Upper lobe of left lung (tissue), 4 donors: ENCODE measurements around the gene CACNA1A.

Source experiments
- EP300 ChIP-seq, 4 donors: sonication (generic); formaldehyde crosslinking; IDR thresholded peaks; one replicate each; pipeline ENCODE4 v1.5.1; 2017; ENCODE audit warnings: antibody characterized with exemption in 4 of 4, control low read depth in 2 of 4
- POLR2A ChIP-seq, 4 donors: fragments of 450-650 bp; IDR thresholded peaks; one replicate each; pipeline ENCODE4 v1.5.1; 2016 to 2017; ENCODE audit warnings: antibody characterized with exemption in 4 of 4, mild to moderate bottlenecking in 2 of 4
- POLR2AphosphoS5 ChIP-seq, 2 donors: sonication (generic); formaldehyde crosslinking; IDR thresholded peaks; one replicate each; pipeline ENCODE4 v1.5.1; 2017; ENCODE audit warnings: antibody characterized with exemption in 2 of 2
- TF ChIP-seq, protein P1 (sequence below), 6 experiments: fragments of 450-650 bp in 4 of 6; fragments of 200-600 bp in 2 of 6; sonication (generic) in 2 of 6; IDR thresholded peaks; one replicate each; pipeline ENCODE4 v1.5.1; 2016 to 2019; ENCODE audit warnings: antibody characterized with exemption in 6 of 6

DNA sequence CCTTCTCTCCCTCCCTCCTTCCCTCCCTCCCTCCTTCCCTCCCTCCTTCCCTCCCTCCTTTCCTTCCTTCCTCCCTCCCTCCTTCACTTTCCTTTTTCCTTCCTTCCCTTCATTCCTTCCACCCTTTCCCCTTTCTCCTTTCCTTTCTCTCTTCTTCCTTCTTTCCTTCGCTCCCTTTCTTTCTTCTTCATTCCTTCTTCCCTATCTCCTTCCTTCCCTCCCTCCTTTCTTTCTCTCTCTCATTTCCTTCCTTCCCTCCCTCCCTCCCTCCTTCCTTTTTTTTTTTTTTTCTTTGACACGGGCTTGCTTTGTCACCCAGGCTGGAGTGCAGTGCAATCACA, 250.6 kb downstream of the CACNA1A start:
- TF ChIP-seq, protein P1, sequence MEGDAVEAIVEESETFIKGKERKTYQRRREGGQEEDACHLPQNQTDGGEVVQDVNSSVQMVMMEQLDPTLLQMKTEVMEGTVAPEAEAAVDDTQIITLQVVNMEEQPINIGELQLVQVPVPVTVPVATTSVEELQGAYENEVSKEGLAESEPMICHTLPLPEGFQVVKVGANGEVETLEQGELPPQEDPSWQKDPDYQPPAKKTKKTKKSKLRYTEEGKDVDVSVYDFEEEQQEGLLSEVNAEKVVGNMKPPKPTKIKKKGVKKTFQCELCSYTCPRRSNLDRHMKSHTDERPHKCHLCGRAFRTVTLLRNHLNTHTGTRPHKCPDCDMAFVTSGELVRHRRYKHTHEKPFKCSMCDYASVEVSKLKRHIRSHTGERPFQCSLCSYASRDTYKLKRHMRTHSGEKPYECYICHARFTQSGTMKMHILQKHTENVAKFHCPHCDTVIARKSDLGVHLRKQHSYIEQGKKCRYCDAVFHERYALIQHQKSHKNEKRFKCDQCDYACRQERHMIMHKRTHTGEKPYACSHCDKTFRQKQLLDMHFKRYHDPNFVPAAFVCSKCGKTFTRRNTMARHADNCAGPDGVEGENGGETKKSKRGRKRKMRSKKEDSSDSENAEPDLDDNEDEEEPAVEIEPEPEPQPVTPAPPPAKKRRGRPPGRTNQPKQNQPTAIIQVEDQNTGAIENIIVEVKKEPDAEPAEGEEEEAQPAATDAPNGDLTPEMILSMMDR (IDR thresholded peaks at IDR 0.05), result no peak
- TF ChIP-seq POLR2AphosphoS5 (IDR thresholded peaks at IDR 0.05), result no peak
- no peak for TF ChIP-seq POLR2A (IDR thresholded peaks at IDR 0.05)
- no peak for TF ChIP-seq EP300 (IDR thresholded peaks at IDR 0.05)
